Activated naive CD4-positive, alpha-beta T cell treated with anti-CD3 and anti-CD28 coated beads, Interleukin-2, amount 50 U/mL, for 16 hours (primary cell): ENCODE measurements around the gene METTL8.
"Not testable (repeated sequence)": the region's sequence is repeated elsewhere in the genome, so short reads cannot be mapped to it uniquely, and the experiment has no call there.

Source experiments
- DNase-seq: peaks from one replicate; pipeline ENCODE4 v3.0.0-alpha.2; 2020

METTL8 gene

GRCh38 chr2:171401947-171402346 lies 31.8 kb downstream of the METTL8 start:
- DNase-seq = no peak

DNA sequence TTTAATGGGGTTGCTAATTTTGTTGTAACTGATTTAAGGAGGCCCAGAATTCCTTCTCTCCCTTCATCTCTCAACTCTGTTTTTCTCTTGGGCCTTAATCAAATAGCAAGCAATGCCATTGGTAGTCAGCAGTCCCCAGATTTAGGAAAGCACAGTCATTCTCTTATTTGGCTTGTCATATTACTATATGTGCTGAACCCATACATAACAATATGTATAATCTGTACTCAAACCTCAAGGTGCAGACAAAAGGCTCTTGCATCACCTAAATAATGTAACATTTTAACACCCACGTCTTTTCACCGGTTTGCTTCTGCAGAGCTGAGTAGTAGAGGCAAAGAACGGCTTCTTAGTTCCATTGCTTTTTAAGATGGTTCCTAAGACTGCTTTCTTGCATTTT lies 33.4 kb downstream of the METTL8 start:
- no peak for DNase-seq

GRCh38 chr2:171399292-171399691 lies 34.5 kb downstream of the METTL8 start:
- no peak for DNase-seq

GRCh38 chr2:171394164-171394740 lies 39.5 kb downstream of the METTL8 start:
- no peak for DNase-seq

DNA sequence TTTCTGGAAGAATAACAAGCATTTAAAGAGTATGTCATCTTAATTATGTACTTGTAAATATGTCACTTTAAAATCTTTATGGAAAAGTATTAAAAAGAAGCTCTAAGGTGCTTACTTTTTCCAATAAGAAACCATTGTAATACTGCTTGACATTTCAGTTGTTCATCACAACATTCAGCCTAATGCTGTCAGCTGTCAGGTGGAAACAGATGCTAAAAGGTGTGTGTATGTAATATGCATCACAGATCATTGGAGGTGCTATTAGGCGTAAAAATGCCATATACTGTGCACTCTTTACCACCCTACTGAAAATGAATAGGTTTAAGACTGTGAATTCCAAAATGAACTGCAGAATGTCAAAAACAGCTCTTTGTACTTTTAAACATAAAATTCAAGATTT lies 40.3 kb downstream of the METTL8 start:
- DNase-seq = no peak

- DNase-seq = no peak
These were observed 42.3 kb downstream of the METTL8 start for GRCh38 chr2:171391532-171391931.

DNA sequence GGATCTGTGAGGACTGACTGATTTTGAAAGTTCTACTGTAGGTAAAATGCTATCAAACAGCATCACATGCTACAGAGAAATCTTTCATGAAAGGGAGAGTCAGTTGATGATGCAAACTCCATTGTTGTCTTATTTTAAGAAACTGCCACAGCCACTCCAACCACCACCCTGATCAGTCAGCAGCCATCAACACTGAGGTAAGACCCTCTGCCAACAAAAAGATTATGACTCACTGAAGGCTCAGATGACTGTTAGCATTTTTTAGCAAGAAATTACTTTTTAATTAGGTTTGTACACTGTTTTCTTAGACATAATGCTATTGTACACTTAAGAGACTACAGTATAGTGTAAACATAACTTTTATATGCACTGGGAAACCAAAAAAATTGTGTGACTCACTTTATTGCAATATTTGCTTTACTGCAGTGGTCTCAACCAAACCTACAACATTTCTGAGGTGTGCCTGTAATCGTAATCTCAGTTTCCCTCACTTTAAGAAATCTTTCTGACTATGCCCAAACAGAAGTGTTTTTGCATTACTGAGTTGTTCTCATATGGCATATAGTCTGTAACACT lies 42.8 kb downstream of the METTL8 start:
- no peak for DNase-seq

DNA sequence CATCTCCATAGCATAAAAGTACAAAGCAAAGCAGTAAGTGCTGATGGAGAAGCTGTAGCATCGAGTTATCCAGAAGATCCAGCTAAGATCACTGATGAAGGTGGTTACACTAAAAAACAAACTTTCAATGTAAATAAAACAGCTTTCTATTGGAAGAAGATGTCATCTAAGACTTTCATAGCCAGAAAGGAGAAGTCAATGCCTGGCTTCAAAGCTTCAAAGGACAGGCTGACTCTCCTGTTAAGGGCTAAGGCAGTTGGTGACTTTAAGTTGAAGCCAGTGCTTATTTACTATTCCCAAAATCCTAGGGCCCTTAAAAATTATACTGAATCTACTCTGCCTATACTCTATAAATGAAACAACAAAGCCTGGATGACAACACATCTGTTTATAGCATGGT lies 44.0 kb downstream of the METTL8 start:
- DNase-seq = no peak

- no peak for DNase-seq
These were observed 44.5 kb downstream of the METTL8 start for GRCh38 chr2:171389325-171389724.

GRCh38 chr2:171387052-171387451 lies 46.7 kb downstream of the METTL8 start:
- DNase-seq = no peak

- DNase-seq = no peak
These were observed 47.2 kb downstream of the METTL8 start for GRCh38 chr2:171386627-171387026.

DNA sequence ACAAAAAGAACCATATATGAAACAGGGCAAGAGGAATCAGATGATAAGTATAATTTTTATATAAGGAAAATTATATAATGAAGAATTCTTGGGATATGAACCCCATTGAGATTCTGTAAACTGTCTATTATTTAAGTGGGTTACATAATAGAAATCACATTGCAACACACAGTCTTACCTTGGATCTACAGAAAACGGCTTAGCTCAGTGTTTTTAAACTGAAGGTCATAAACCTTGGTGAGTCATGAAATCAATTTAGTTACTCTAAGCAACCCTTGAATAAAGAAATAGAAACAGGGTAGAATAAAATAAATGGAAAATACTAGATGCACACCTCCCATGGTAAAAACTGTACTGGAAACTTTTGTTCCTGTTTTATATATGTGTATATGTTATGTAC lies 50.7 kb downstream of the METTL8 start:
- DNase-seq = no peak

GRCh38 chr2:171382175-171382574 lies 51.6 kb downstream of the METTL8 start:
- DNase-seq = not testable (repeated sequence)

- DNase-seq = not testable (repeated sequence)
These were observed 55.9 kb downstream of the METTL8 start for GRCh38 chr2:171377852-171378251.

DNA sequence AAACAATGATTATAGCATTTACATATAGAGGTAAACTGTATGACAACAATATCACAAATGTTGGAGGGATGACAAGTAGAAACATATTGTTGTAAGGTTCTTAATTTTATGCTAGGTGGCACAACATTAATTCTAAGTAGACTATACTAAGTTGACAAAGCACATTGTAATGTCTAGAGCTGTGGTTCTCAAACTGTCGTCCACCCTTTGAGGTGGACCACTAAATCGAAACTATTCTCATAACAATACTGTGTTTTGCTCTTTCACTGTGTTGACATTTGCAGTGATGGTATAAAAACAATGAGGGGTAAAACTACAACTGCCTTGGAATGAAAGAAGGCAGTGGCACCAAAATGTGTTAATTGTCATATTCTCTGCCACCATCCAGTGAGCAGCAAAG lies 66.1 kb downstream of the METTL8 start:
- no peak for DNase-seq

GRCh38 chr2:171365778-171366177 lies 68.0 kb downstream of the METTL8 start:
- no peak for DNase-seq

DNA sequence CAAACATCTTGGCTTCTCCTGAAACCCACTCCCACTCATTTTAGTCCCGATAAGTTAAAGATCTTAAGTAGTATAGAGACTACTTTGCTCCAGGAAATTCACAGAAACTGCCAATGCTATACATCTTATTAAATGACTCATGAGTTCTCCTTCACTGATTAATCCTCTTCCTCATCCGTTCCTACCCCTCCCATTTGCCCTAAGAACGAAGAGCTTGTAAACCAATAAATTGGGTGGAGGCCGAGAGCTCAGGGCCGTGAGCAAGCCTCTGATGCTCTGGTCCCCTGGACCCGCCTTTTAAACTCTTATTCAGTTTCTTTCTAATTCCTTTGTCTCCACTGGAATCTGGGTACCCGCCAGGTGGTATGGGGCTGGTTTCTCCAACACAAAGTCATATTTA lies 68.6 kb downstream of the METTL8 start:
- no peak for DNase-seq

- no peak for DNase-seq
These were observed 71.4 kb downstream of the METTL8 start for GRCh38 chr2:171362396-171362795.

GRCh38 chr2:171360905-171361304 lies 72.9 kb downstream of the METTL8 start:
- no peak for DNase-seq

DNA sequence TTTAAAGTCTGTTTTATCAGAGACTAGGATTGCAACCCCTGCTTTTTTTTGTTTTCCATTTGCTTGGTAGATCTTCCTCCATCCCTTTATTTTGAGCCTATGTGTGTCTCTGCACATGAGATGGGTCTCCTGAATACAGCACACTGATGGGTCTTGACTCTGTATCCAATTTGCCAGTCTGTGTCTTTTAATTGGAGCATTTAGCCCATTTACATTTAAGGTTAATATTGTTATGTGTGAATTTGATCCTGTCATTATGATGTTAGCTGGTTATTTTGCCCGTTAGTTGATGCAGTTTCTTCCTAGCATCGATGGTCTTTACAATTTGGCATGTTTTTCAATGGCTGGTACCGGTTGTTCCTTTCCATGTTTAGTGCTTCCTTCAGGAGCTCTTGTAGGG lies 80.0 kb downstream of the METTL8 start:
- not testable (repeated sequence) for DNase-seq

- DNase-seq = no peak
These were observed 85.7 kb downstream of the METTL8 start for GRCh38 chr2:171348056-171348455.

DNA sequence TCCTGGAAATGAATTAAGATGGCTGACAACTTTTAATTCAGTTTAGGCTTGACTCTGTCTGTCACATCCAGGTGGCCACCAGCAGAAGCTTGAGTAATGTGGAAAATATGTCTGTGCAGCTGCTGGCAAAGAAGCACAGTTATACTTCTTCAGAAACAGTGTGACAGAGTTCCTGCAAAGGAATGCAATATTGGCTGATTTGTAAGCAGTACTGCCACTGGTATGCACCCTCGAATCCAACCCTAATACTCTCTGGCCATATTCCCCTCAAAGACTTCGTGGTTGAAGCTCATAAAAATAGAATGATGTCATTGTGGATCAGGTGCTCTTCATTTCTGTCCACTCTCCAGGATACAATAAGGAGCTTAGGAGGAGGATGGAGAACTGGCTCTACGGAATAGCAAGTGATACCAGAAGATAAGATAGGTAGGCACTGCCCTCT lies 86.2 kb downstream of the METTL8 start:
- DNase-seq = no peak

DNA sequence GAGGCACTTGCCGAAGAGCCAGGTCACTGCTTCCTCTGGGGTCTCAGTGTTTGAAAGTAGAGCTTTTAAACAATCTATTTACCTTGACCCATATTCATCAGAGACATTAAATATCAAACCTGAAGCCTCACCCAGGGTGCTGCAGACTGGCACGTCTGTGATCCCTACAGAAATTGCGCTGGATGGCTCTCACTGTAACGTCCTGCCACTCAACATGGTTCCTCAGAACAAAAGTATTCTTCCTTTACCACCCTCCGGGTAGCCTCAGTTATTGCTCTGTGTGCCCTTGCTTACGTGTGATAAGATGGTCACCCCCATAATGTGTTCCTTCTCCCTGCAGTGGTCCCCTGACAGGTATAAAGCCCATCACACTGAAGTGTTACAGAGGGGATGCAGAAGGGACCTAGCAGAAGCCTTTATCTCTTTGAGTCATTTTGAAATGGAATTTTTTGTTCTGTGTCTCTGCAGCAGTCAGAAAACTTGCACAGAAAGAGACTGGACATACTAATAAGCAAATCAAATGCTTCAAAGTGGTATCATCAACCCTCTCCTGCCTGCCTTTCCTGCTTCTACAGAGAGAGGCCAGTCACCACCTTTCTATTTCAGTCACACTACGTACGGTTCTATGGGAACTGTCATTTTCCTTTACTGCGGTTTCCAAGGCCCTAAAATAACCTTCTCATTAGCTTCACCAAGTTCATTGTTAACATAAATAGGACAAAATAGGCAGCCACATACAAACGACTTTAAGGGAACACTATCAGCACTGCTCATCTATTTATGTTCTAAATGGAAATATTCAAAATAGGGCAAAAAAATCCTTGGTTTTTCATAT lies 86.8 kb downstream of the METTL8 start:
- no peak for DNase-seq
